Skeletal muscle cell (primary cell): ENCODE data around the gene ADRB1.

Experiments
- DNase-seq: peaks from one replicate; pipeline ENCODE4 v3.0.0-alpha.2; 2010; ENCODE audit warnings: low read depth
- H3K4me3 ChIP-seq: 2 replicates; pipeline ENCODE4 v1.5.1; 2011; ENCODE audit warnings: low read depth, mild to moderate bottlenecking, control low read depth, low read length, moderate library complexity

The ADRB1 gene

DNA sequence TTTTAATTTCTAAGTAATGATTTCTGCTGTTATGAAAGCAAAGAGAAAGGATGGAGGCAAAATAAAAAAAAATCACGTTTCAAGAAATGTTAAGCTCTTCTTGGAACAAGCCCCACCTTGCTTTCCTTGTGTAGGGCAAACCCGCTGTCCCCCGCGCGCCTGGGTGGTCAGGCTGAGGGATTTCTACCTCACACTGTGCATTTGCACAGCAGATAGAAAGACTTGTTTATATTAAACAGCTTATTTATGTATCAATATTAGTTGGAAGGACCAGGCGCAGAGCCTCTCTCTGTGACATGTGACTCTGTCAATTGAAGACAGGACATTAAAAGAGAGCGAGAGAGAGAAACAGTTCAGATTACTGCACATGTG lies 2.4 kb downstream of the ADRB1 start:
- DNase-seq: no peak
- no peak overlapping the region for H3K4me3 ChIP-seq

DNA sequence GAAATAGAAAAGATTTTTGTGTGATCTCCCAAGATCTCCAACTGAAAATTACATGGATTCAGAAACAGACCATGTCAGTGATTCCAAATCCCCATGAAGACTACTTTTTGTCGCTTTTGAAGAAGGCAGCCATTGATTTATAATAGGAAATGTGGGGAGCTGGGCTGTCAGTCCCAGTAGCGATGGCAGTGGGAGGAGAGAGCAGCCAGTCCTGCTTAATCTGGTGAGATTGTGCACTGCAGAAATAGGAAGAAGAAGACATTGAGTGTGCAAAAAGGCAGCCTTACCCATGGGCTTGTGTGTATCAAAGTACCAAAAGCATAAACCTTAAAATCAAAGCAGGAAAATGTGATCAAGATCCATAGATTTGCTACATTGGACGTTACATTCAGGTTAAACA lies 4.8 kb downstream of the ADRB1 start:
- no peak overlapping the region for H3K4me3 ChIP-seq
- no peak for DNase-seq

DNA sequence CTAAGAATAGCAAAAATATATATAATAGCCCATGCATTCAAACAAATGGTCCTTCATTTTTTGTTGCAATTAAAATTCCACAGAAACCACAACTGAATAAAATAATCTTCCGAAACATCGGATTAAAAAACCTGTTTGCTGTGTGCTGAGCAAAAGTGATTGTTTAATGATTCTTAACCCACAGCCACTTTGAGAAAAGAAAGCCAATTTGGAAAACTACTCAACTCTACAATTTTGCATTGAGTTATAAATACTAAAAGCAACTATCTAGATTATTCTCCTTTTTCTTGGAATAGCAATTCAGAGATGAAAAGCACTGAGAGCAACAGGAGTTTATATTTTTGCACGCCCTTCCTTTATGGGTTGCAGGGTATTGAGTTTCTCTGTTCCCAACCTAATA lies 8.0 kb downstream of the ADRB1 start:
- DNase-seq: no peak
- no peak overlapping the region for H3K4me3 ChIP-seq

DNA sequence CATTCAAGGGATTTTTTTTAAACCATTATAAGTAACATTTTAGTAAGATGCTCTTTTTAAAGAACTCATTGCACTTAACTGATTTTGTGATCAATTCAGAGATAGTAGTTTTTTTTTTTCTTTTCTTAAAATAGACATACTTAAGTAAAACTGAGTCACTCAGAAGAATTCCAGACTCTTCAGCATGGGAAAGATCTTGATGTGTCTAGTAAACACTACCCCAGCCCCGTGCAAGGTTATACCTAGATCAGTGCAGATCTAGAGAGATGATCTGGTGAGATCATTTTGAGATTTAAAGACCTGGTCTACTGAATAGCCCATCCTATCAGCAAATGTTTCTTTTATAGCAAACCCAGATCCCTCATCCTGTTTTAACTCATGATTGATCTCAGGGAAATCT lies 8.6 kb downstream of the ADRB1 start:
- H3K4me3 ChIP-seq: no peak overlapping the region
- no peak for DNase-seq

DNA sequence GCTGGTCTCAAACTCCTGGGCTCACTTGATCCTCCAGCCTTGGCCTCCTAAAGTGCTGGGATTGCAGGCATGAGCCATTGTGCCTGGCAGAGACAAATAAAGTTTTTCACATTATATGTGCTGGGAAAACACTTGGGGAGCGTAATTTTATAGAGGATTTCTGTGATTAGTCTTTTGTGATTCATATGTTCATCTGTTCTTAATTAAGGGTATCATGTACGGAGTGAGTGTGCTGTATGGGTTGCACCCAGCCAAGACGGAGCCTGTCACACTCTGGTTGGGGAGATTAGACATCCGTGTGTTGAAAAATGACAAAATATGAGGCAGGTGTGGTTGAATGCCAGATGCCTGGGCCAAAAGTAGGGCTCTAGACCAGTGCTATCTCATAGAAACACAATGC lies 10.3 kb downstream of the ADRB1 start:
- DNase-seq: no peak
- no peak overlapping the region for H3K4me3 ChIP-seq

DNA sequence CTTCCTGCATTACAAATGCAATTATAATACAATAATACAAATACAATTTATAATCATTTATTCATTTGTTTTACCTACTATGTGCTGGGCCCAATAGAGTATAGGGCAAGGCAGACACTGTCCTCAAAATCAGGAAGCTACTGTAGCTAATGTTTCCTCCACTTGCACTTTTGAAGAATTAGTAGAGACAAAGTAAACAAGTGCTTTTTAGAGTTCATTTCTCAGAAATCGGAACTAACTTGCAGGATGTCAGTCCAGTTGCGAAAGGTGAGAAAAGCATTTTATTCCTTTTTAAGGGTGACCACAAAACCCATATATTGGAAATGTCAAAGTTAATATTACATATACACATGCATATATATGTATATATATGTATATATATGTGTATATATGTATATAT lies 14.2 kb downstream of the ADRB1 start:
- H3K4me3 ChIP-seq: no peak overlapping the region
- DNase-seq: no peak

DNA sequence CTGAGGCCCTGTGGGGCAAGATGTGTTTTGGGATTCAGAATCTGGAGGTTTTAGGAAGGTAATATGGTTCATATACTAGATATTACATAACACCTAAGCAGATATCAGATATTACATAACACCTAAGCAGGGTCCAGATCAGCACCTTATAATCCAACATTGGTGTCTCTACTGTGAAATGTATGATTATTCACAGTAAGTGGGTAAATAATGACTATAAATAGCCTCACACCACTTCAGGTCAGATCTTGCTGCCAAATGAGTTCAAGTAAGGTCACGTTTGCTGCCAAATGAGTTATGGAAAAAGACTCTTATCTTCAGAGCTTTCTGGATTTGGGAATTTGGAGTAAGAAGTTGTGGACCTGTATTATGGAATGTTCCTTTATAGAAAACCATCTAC lies 14.6 kb downstream of the ADRB1 start:
- no peak for DNase-seq
- H3K4me3 ChIP-seq: no peak overlapping the region

DNA sequence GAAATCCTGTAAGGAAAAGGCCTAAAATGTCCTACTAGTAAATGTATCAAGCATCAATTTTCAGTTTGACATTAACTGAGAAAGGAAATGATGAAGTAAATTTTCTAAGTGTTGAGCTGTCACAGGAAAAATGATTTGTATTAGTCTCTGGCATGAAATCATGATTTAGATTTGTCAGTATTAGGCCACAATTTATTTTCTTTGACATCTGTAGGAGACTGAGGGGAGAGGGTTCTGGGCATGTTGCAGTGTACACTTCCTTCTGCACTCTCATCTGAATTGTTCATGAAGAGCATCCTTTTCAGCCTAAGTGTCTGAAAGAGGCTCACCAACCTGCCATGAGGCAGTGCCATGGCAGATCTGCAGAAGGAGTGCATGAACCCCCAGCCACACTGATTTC lies 15.9 kb downstream of the ADRB1 start:
- no peak overlapping the region for H3K4me3 ChIP-seq
- no peak for DNase-seq

DNA sequence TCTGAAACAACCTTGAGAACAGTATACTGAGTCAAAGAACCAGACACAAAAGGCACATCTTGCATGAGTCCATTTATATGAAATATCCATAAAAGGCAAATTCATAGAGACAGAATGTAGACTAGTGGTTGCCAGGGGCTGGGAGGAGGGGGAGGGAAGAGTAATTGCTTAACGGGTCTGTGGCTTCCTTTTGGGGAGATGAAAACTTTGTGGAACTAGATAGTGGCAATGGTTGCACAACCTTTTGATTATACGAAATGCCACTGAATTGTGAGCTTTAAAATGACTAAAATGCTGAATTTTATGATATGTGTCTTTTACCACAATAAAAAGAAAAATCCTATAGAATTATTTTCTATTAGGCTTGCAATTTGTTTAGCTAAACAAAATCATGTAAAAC lies 16.8 kb downstream of the ADRB1 start:
- DNase-seq: no peak
- no peak overlapping the region for H3K4me3 ChIP-seq

DNA sequence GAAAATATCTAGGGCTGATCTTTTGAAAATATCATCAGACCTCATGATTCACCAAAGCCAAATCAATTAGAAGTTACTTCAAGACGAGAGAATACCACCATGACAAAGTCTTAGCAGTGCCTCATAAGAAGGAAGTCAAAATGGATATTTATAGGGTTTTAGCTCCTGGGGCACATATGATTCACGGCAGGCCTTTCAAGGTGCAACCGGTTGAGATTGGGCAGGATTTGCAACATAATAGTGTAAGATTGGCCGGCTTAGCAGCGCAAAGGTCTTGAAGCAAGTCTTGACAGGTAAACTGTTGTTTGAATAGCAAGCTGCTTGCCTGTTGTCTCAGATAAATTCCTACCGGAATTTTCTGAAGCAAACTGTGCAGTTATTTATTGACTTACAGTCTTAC lies 17.5 kb downstream of the ADRB1 start:
- no peak for DNase-seq
- H3K4me3 ChIP-seq: no peak overlapping the region

DNA sequence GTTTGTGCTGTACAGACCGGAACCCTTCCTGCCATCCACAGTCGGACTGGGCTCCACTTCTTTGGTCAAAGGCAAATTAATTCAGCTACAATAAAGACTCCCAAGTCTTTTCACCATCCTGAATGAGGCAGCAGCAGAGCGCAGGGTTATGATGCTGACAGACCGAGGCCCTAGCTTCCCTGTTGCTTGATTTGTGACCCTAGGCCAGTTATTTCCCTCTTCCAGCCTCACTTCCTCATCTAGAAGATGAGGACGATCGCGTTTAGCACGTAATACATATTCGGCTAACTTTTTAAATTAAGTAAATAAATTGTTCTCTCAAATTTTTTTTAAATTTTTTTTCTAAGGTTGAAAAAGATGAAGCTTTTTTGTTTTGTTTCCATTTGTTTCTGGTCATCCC lies 18.1 kb downstream of the ADRB1 start:
- DNase-seq: no peak
- no peak overlapping the region for H3K4me3 ChIP-seq

DNA sequence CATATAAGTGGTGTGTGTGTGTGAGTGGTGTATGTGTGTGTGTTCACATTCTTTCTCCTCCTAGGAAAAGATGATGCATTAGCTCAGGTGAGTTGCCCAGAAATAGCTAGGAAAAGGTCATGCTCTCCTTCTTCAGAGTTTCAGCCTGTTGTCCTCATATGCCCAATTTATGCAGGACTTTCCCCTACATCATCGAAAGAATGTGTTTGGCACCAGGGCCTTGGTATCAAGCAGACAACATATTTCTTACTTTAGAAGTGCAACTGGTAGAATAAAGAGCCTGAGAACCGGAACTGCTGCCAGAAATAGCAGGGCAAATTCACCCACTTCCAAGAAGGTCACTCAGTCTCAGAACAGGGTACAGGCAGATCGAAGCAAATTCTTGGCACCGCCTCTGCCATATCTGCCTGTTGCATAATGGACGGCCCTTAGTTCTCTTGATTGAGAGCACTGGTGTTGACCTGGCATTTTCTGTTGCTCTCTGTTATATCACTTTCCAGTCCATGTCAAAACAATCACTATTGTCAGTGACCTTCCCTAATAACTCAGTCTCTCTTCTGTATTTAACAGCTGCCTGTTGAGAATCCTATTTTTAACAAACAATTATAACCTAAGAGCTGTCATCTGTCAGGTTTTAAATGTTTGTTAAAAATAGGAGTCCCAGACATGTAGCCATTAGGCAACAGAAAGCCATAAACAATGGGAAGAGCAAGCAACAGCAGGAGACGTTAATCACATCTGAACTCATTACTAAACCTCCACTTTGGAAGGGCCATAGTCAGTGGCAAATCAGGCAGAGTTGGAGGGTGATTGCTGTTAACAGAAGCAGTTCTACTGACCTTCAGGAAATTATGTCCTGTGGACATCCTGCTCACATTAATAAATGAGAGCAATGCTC lies 20.7 kb downstream of the ADRB1 start:
- no peak for DNase-seq

DNA sequence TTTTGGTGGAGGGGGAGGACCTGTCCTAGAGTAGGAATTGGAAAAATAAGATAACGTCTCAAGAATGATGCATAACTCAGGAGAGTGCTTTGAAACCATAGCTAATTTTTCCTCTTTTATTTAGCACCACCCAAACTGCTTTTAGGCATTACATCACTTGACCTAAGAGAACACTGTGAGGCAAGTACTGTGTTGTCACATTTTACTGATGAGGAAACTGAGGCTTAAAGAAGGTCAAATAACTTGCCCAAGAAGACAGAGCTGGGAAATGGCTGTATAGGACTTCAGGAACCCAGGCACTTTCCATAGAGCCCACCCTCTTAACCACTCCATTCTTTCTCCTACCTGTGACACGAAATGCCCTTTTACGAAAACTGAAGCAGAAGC lies 21.4 kb downstream of the ADRB1 start:
- DNase-seq: no peak
- no peak overlapping the region for H3K4me3 ChIP-seq

More for the DNA sequence above, 20.7 kb downstream of the ADRB1 start:
- no peak overlapping the region for H3K4me3 ChIP-seq

DNA sequence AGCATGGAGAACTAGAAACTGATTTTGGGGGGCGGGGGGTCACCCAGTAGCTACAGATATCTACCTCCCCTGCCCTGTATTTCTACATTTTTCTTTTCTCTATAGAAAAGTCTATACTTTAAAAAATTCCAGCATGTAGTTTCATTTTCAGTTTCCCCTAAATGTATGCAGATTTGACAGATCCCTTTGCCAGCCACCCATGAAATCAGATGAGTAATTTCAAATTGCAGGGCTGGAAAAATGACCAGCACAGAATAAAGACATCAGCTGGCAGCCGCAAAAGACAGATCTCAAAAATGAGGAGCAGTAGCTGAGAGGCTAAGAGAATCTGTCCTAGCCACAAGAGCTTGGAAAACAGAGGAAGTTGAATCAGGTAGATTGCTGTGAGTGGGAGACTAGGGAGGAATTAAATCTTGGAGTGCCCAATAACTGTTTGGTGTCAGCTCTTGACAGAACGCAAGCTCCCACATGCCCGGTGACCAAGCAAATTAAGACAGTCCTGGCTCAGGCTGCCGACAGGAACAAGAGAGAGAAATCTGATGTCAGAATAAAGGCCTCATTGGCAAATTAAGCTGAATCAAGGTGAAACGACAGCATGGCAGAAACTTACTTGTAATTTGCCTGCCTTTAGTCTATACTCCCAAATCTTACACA lies 24.5 kb downstream of the ADRB1 start:
- H3K4me3 ChIP-seq: no peak overlapping the region
- DNase-seq: no peak

DNA sequence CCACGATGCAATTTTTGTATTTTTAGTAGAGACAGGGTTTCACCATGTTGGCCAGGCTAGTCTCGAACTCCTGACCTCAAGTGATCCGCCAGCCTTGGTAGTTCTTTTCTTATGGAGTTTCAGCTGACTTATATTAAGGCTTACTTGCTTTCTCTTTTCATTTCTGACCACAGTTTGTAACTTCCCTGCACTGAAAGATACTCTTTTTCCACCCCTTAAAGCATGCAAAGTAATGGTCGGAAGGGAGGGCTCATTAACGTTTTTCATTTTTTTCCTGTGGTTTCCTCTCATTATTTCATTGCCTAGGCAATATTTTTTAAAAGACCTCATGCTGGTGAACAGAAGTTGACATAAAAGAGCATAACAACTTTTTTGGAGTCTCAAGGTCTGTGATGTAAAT lies 27.0 kb downstream of the ADRB1 start:
- DNase-seq: no peak
- H3K4me3 ChIP-seq: no peak overlapping the region

DNA sequence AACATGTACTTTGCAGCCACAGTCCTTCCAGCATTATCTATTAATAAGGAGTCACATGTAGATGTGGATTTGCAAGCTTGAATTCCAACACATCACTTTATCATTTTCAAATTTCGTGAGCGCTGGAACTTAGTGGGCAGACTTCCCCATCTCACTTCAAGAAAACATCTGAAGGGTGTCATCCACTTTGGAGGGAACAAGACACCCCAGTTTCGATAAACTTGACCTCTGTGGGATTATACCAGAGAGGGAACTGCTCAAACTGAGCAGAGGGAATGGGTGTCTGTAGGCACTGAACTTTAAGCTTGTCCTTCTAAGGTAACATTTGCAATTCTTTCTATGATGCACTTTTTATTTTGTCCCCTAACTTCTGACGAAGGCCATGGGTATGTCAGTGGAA lies 27.5 kb downstream of the ADRB1 start:
- no peak overlapping the region for H3K4me3 ChIP-seq
- no peak for DNase-seq

DNA sequence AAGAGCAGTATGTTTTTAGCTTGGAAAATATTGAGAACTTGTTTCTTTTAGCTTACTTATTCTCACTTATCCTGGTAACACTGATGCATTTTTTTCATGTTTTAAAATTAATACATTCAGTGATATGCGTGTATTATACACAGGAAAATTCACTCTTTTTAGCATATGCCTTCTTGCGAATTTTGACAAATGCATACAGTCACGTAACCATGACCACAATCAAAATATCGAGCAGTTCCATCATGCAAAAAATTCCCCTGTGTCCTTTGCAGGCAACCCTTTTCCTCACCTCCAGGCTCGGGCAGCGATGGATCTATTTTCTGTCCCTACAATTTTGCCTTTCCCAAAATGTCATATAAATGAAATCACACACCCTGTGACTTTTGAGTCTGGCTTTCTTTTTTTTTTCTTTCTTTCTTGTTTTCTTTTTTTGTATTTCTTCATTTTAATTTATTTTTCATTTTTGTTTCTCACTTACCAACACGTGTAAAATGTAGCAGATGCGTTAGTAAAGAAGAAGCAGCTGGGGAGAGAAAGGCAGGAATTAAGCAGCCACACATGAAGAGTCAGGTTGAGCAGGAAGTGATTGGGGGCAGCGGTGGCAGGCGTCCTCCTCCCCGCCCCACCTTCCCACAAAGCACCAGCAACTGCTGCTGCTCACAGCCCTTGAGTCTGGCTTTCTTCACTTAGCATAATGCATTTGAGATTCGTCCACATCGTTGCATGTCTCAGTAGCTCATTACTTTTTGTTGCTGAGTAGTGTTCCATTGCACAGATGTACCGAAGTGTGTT lies 29.9 kb downstream of the ADRB1 start:
- no peak for DNase-seq
- H3K4me3 ChIP-seq: no peak overlapping the region

DNA sequence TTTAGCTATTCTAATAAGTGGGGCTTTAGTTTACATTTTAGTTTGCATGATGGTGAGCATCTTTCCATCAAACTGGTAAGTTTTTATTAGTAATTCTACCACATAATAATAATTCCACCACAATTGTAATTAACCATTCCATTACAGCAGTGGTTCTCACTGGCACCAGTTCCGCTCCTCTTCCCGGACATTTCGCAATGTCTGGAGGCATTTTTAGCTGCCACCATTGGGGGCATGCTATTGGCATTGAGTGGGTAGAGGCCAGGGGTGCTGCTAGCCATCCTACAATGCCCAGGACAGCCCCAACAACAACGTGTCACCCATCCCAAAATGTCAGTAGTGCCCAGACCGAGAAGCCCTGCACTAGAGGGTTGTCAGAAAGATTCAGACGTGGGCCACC lies 31.4 kb downstream of the ADRB1 start:
- no peak for DNase-seq
- H3K4me3 ChIP-seq: no peak overlapping the region

DNA sequence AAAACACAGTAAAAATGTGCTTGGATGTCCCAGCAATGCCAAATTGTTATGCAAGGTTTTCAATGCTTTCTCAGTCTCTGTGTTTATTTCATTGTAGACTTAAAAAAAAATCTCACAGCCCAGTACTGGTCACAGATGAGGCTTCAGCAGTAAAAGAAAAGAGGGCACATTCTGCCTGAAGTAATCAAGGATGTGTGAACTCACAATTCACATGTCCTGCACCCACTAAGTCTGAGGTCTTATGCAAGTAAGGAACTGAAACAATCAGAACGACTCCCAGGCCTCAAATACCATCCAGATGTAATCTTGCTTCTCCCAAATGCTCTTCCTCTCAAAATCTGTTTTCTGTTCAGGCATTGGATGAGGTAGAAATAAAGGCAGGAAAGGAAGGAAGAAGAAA lies 33.7 kb downstream of the ADRB1 start:
- DNase-seq: no peak
- no peak overlapping the region for H3K4me3 ChIP-seq

DNA sequence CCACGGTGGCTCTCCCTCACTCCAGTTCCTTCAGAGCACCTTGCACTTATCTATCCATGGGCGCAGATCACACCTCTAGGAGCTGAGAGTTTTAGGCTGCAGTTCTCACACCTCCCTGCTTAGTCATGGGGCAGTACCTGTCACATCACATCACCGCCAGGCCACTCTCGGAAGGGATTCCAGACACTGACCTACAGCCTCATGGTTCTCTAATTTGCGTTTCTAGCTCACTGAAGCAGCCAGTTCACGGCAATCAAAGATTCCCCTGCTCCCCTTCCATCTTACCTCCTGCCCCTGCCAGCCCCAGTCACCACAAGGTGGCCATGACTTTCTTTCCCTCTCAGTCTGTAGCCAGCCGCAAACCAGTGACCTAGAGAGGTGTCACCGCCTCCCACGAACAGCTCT lies 34.2 kb downstream of the ADRB1 start:
- no peak overlapping the region for H3K4me3 ChIP-seq
- no peak for DNase-seq
